Hematopoietic multipotent progenitor cell treated with erythropoietin and hydrocortisone succinate and interleukin-3 and kit ligand, for 15 days (in vitro differentiated cells): Measurements from ENCODE around the gene EPHB4.
"Not testable (repeated sequence)": the region's sequence is repeated elsewhere in the genome, so short reads cannot be mapped to it uniquely, and the experiment has no call there.

ENCODE experiments used
- DNase-seq: peaks from one replicate; pipeline ENCODE4 v3.0.0-alpha.2; 2015; ENCODE audit warnings: low spot score

Gene EPHB4

DNA sequence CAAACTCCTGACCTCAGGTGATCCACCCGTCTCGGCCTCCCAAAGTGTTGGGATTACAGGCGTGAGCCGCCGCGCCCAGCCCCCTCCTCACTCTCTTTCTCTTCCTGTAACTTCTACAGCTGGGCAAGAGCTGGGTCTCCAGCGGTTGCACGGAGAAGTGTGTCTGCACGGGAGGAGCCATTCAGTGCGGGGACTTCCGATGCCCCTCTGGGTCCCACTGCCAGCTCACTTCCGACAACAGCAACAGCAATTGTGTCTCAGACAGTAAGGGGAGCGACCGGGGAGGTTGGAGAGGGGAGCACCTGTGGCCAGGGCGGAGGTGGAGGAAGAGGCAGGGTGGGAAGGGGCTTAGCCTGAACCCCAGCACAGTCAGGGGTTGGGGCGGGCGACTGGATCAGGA is 41.4 kb downstream of the EPHB4 start:
- no peak for DNase-seq

DNA sequence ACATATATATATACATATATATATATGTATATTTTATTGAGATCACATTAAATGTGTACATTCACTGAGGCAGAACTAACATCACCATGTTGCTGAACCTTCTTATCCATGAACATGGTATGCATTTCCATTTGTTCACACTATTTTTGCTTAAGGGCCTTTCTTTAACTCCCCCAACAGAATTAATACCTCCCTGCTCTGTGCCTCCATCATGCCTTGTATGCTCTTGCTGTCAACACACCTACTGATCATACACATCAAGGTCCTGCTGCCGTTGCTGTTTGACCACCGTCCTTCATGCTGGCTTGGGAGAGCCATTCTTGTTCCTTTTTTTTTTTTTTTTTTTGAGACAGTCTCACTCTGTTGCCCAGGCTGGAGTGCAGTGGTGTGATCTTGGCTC is 43.5 kb downstream of the EPHB4 start:
- DNase-seq, result no peak

DNA sequence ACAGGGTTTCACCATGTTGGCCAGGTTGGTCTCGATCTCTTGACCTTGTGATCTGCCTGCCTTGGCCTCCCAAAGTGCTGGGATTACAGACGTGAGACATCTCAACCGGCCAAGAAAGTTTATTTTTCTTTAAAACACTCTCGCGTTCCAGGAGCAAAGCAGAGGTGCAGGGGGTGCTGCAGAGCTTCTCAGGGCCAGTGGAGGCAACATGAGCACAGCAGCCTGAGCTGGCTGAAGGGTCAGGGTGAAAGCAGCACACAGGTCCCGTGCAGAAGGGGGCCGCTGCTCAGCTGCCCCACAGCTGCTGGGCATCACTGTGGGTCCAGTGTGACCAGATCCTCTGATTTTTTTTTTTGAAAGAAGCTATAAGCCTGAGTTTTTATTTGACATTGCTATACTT is 46.1 kb downstream of the EPHB4 start:
- no peak for DNase-seq

DNA sequence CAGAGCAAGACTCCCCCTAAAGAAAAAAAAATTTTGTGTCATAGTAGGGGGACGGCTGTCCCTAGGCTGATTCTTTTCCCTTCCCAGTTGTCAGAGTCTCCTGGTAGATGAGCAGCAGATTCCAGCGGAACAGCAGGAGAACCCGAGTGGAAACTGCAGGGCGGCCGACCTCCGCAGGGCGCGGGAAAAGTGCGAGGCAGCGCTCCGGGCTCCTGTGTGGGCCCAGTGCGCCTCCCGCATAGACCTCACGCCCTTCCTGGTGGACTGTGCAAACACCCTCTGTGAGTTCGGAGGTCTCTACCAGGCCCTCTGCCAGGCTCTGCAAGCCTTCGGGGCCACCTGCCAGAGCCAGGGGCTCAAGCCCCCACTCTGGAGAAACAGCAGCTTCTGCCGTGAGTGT is 48.0 kb downstream of the EPHB4 start:
- DNase-seq, result no peak

DNA sequence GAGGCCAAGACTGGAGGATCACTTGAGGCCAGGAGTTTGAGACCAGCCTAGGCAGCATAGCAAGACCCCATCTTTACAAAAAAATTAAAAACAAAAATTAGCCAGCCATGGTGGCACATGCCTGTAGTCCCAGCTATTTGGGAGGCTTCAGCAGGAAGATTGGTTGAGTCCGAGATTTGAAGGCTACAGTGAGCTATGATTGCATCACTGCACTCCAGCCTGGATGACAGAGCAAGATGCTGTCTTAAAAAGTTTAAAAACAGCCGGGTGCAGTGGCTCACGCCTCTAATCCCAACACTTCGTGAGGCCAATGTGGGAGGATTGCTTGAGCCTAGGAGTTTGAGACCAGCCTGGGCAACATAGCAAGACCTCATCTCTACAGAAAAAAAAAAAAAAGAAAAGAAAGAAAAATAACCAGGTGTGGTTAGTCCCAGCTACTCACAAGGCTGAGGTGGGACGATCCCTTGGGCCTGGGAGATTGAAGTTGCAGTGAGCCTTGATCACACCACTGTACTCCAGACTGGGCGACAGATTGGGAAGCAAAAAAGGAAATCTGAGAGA is 49.2 kb downstream of the EPHB4 start:
- DNase-seq, result no peak

DNA sequence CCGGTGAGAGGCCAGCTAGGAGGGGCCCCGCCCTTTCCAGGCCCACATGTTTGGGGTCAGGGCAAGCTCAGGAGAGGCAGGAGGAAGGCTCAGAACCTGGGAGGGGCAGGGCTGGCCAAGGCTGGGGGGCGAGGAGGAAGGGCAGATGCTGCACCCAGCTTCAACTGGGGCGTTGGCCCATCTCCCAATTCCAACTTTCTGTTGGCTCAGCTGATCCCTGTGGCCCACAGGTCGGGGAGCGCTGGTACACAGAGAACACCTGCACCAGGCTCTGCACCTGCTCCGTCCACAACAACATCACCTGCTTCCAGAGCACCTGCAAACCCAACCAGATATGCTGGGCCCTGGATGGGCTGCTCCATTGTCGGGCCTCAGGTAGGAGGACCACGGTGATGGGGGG is 53.8 kb downstream of the EPHB4 start:
- DNase-seq, result no peak

DNA sequence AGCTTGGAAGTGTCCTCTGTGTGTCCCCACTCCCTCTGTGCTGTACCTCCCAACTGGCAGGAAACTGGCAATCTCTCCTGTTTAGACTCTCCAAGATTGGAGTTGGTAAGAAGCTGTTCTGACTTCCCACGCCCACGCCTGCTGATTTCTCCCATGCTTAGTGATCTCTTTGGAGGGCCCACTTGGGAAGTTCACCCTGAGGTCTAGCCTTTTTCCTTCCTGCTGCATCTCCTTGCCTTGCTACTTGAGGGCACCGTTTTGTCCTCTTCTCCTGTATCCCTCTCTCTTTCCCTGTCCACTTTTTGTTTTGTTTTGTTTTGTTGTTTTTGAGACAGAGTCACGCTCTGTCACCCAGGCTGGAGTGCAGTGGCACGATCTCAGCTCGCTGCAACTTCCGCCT is 58.5 kb downstream of the EPHB4 start:
- DNase-seq, result no peak

DNA sequence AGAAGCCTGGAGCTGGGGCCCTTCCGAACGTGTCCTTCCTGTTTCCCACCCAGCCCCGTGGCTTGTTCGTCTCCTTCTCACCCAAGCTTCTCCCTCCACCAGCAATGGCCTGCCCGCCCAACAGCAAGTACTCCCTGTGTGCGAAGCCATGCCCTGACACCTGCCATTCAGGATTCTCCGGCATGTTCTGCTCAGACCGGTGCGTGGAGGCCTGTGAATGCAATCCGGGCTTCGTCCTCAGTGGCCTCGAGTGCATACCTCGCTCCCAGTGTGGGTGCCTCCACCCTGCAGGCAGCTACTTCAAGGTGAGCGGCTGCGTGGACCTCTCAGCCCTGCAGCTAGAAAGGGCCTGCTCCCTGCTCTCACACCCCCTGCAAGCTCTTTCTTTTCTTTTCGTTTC is 62.1 kb downstream of the EPHB4 start:
- no peak for DNase-seq

DNA sequence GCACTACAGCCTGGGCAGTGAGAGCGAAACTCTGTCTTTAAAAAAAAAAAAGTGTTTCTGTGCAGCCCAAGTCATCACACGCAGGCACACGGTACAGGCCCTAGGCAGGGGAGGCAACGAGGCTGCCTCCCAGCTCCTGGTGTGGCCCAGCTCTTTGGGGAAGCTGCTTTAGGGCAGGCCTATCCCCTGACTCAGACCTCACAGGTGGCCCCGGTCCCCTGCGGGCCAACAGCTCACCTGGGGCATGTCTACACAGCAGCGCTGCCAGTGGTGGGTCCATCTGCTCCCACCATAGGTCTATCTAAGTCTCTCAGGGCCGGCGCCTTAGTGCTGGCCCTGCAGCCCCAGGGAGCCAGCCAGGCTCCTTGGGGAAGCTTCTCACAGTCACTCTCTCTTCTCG is 62.5 kb downstream of the EPHB4 start:
- no peak for DNase-seq

DNA sequence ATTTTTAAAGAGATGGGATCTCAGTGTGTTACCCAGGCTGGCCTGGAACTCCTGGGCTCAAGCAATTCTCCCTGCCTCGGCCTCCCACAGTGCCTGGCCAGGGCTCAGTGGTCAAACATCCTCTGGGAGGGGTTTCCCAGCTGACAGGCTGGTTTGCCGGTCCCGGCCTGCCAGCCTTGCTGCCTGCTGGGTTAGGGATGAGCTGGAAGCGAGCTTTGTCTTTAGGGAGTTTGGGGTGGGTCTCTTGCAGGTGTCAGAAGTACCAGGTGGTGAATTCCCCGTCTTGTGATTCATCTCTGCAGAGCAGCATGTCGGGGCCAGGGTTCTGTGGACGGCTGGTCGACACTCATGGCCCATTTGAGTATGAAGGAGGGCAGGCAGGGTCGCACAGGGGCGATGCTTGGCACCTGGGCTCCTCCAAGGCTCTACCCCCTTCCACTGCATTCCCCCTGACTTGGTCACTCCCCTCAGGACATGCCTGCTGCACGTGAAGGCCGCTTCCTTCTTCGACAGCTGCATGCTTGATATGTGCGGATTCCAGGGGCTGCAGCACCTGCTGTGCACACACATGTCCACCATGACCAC is 63.7 kb downstream of the EPHB4 start:
- DNase-seq, result no peak

DNA sequence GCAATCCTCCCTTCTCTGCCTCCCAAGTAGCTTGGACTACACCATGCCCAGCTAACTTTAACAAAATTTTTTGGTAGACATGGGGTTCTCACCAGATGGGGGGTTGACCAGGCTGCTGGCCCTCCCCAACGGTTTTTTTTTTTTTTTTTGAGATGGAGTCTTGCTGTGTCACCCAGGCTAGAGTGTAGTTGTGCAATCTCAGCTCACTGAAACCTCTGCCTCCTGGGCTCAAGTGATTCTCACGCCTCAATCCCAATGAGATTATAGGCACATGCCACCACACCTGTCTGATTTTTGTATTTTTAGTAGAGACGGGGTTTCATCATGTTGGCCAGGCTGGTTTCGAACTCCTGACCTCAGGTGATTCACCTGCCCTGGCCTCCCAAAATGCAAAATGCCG is 64.5 kb downstream of the EPHB4 start:
- not testable (repeated sequence) for DNase-seq

DNA sequence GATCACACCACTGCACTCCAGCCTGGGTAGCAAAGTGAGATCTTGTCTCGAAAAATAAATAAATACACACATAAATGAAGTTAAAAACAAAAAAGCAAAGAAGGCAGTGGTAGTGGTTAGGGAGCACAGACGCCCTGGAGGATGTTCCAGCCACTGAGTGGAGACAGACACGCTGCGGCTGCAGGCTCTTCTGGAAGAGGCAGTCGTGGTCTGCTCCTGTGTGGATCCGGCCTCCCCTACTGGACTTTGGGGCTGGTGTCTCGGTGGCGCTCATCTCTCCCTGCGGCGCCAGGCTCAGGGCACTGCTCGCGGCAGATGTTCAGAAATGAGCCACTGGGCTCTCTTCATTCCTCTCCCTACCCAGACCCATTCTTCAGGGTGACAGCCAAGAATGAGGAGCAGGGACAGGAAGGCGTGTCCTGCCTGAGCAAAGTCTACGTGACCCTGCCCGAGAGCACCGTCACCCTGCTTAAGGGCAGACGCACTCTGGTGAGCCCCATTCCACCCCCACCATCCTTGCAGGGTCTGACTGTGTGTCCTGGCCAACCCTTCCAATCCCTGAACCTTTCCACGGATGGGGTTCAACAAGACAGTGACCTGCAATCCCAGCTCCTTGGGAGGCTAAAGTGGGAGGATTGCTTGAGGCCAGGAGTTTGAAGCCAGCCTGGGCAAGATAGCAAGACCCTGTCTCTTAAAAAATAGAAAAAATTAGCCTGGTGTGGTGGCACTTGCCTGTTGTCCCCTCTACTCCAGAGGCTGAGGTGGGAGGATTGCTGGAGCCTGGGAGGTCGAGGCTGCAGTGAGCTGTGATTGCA is 67.8 kb downstream of the EPHB4 start:
- DNase-seq, result no peak

DNA sequence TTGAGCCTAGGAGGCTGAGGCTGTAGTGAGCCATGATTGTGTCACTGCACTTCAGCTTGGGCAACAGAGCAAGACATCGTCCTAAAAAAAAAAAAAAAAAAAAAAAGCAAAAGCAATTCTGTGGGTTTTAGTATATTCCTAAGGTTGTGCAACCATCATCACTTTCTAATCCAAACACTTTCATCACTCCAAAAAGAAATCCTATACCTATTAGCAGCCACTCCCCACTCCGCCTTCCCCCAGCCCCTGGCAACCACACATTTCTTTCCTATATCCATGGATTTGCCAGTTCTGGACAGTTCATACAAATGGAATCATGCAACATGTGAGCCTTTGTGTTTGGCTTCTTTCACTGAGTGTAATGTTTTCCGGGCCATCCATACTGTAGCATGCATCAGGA is 73.6 kb downstream of the EPHB4 start:
- no peak for DNase-seq

DNA sequence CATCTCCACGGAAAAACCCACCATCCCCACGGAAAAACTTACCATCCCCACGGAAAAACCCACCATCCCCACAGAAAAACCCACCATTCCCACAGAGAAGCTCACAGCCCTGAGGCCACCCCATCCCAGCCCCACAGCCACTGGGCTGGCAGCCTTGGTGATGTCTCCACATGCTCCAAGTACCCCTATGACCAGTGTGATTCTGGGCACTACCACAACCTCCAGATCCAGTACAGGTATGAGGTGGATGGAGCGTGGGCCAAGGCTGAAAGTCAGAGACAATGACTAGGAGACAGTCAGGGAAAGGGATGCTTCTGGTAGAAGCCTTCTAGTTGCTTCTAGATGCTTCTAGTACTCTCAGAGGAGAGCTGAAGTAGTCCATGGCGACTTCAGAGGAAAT is 74.3 kb downstream of the EPHB4 start:
- DNase-seq, result no peak
